Stimulated activated naive CD8-positive, alpha-beta T cell treated with anti-CD3 and anti-CD28 coated beads, Interleukin-15, Interleukin-2, amounts not matched to agents 100 U/mL and 50 U/mL, for 24 hours (primary cell): ENCODE measurements around the gene RABL6.
"Not testable (repeated sequence)": the region's sequence is repeated elsewhere in the genome, so short reads cannot be mapped to it uniquely, and the experiment has no call there.

Source experiments
- ATAC-seq: fragments of 150-1000 bp; cut with Tn5 transposase; one replicate; pipeline ENCODE4 v1.10.0; 2021
- DNase-seq: peaks from one replicate; pipeline ENCODE4 v3.0.0; 2021

The RABL6 gene

DNA sequence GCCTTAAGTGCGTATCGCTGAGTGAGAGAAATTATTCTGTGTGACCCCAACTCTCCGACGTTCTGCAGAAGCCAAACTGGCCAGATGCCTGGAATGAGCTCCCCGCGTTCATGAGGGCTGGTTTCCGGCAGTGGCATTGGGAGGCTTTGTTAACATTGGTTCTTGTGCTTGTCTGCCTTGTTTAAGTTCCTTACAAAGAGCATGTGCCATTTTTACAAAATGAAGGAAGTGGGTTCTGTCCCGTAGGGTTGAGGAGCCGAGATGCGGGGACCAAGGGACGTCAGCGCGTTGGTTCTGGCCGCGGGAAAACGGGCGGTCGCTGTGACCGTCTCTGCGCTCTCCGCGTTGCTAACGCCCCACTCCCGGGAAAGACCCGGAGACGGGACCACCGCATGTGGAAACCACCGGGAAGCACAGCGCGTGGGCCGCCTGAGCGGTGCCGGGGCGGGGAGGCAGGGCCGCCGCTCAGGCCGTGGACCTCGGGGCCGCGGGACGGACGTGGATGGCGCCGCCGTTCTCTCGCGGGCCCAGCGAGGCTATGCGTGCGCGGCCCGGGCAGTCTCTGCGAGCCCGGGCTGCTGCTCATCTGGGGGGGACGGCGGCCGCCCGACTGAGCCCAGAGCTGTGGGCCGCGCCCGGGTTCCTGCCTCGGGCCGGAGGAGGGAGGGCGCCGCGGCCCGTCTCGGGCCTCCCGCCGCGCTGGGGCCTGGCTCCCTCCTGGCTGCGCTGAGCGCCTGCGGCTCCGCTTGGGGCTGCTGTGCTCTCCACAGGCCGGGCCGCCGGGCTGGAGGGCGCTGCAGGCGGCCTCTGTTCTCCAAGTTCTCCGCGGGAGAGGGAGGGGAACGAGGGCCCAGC, 13.4 kb downstream of the RABL6 start:
- ATAC-seq: no peak

DNA sequence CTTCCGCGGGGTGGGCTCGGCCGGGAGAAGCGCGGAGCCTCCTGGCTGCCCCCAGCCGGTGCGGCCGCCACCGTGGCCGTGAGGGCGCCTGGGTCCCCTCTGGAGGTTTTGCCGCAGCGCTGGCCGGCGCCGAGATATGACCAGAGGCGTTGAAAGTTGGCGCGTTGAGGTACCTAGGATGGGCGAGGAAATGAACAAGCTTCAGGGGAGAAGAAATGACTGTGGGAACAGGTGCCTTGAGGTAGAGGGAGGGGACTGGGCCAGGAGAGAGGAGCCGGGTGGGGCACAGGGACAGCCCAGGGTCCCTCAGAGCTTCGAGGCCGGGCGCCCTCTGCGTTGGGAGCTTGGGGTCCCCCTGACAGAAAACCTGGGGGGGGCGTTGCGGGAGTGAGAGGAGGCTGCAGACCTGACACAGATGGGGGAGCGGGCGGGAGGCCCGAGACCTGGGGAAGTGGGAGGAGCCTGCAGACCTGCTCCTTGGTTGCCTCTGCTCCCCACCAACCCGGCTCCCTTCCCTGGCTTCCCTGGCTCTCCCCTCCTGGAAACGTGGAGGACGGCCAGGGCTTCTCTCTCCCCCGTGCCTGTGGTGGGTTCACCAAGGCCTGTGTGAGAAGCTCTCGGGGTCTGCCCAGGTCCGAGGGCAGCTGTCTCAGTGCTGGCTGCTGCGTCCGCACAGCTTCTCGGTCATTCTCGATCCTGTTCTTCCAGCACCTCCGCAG, 14.2 kb downstream of the RABL6 start:
- no peak for DNase-seq
- ATAC-seq: no peak

More for the DNA sequence above, 13.4 kb downstream of the RABL6 start:
- no peak for DNase-seq

DNA sequence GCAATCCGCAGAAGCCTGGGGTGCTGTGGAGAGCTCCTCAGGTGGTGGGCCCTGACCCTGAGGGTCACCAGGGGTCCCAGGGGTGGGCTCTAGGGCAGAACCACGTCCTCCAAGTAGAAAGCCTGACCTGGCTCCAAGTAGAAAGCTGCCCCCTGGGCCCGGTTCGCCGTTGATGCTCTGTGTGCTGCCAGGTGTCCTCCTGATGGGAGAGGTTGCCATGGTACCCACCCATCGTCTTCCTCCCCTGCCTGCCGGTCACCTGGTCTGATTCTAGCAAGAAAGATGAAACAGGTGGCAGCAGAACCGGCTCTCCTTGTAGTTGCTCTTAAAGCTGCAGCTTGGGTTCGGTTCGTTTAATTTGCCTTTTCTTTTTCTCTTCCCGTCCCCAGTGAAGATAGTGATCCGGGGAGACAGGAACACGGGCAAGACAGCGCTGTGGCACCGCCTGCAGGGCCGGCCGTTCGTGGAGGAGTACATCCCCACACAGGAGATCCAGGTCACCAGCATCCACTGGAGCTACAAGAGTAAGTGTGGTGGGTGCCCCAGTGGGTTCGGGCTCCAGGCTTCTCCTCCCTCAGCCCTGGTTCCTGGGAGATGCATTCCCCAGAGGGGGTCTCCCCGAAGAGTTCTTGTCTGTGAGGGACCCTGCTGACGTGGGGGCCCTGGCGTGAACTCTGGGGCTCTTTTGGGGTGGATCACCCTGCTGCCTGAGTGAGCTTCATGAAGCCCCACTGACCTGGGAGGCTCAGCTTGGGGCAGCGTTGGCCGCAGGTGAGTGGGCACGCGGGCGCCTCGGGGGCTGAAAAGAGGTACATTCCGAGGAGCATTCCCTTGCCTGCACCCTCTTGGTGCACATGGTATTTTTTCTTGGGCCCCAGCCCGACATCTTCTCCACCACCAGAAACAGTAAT, 15.6 kb downstream of the RABL6 start:
- DNase-seq: no peak
- ATAC-seq: no peak

DNA sequence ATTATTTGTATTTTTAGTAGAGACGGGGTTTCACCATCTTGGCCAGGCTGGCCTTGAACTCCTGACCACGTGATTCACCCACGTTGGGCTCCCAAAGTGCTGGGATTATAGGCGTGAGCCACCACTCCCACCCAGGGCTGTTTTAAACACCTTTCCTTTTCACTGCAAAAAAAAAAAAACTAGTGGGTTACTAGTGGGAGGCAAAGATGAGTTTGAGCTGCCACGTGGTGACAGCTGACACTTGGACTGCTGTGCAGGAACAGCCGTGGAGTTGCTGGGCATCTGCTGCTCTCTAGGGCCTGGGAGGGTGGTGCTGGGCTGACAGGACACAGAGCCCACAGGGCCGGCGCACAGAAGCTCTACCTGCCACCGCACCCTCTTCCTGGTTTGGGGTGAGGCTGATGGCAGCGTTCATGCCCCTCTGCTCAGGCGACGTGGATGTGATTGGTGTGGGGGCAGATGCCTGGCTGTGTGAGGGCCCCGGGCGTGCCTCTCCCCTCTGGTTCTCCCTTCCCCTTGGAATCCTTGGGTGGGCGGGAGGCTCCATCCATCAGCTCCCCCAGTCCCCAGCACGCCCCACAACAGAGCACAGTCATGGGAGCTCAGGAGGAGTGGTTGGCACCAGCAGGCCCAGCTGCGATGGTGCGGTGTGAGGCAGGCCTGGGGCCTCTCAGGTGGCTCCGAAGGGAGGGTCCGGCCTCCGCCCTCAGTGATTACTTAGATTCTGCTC, 16.9 kb downstream of the RABL6 start:
- no peak for DNase-seq
- no peak for ATAC-seq

DNA sequence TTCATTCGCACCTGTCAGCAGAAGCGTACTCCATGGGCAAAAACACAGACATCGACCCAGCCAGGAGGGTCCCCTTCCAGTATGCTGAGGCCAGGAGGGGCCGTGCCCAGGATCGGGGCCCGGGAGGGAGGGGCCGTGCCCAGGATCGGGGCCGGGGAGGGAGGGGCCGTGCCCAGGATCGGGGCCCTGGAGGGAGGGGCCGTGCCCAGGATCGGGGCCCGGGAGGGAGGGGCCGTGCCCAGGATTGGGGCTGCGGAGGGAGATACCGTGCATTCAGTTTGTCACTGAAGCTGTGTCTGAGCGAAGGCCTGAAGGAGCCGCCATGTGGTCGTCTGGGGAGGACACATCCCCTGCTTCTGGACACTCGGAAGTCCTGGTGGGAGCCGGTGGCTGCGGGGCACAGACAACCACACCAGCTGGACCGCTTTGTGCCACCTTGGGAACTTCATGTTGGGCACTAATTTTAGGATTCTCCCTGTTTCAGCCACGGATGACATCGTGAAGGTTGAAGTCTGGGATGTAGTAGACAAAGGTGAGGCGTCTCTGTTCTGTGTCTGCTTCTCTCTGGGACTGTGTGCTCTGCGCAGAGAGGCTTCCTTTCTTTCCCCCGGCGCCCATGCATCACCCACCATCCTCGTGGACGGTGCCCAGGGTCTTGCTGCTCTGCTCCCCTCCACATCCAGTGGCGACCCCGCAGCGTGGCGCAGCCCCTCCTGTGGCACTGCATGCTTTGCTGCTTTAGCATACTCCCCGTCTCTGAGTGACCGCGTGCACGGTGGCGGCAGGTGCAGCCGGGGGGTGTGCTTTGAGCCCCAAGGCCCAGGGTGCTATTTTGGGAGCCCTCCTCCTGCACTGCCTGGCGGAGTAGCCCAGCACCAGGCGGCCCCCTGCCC, 17.8 kb downstream of the RABL6 start:
- DNase-seq (no peak), ATAC-seq (no peak)

DNA sequence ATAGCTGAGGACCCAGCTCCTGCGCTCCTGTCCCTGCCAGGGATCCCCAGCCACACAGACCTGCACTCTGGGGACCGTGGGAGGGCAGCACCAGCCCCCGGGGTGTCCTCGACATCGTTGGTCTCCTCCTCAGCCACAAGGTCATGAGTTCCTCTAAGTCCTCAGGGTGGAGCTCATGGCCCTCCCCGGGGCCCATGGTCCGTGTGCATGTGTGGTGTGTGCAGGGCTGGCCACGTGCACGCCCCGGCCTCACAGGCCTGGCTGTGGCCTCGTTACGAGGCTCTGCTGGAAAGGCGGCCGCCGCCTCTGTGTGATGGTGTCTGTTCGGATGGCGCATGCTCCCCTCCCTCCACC, 18.4 kb downstream of the RABL6 start:
- ATAC-seq (no peak), DNase-seq (no peak)

DNA sequence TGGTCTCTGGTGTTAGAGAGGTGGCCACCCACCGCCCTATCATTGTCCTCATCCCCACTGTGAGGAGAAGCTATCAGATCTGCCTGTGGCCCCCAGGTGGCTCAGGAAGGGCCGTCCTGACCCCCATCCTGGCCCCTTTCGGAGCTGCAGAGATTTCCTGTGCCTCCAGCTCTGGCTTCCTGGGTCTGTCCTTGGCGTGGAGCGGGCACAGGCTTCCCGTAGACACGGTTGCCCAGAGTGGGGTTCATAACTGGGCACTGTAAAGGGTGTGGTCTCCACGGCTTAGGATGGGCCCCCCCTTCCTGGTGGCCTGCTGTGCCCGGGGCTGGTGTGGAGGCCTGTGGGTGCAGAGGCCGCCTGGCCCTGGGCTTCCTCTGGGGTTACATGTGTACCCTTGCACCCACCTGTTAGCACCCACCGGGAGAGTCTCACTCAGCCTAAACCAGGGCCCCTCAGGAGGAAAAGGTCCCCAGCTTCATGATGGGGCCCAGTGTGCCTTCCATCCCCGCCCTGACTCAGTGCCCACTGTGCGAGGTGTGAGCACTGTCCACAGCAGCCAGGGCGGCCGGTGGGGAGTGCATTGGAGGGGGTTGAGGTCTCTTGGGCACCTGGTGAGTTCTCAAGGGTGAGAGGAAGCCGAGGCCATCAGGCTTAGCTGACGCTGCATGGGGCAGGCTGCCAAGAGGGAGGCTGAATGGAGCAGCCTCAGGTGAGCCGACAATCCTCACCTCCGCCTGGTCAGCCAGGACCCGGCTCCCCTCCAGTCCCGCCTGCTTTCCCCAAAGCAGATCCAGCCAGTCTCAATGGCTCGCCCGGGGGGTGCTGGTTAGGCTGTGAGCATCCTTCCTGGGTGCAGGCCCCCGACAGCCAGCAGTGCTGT, 19.2 kb downstream of the RABL6 start:
- no peak for ATAC-seq
- DNase-seq: no peak

DNA sequence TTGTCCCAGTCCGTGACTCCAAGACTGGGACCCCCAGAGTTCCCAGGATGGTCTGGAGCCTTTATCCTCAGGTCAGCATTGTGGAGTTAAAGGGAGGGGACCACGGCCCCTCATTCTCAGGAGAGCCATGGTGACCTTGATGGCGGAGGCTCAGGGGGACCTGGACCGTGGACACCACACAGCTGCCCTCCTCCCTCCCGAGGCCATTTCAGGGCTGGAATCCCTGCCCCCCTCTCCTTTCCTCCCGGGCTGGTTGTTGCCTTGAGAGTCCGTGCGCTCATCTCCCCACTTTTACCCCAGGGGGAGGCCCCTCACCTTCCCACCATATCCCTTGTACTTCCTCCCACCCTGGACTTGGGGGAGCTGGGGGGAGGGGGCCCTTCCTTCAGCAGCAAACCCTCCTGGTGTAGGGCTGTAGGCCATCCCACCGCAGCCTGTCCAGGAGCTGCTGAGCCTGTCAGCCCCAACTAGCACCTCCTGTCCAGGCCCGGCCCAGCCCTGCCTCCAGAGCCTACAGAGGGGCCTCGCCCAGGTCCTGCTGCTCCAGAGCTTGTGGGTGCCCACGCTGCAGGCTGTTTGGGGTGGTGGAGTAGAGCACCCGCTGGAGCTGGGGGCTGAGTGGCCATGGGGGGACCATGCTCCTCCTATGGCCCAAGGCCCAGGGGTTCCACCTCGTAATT, 20.2 kb downstream of the RABL6 start:
- no peak for ATAC-seq

DNA sequence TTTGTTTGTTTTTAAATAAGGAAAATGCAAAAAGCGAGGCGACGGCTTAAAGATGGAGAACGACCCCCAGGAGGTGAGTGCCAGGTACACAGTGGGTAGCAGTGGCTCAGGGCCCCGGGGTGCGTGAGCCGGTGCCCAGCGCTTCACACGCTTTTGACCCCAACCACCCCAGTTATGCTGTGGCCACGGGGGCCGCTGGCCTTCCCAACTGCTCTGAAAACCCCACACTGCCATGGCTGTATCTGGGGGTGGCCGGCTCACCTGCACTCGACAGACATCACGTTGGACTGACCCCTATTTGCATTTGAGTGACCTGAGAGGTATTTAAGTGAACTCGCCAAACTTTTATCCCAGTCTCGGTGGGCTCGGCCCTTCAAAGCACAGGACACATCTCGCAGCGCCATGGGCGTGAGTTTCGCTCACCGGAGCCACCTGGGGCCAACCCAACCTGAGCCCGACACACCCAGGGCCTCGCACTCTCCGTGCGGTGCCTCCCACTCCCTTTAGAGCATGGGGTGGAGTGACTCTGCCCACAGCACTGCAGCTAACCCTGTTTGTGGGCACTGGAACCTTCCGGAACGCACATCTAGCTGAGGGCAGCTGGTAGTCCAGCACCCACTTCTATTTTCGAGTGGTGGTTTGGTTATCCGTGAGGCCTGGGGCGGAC, 20.9 kb downstream of the RABL6 start:
- ATAC-seq (no peak), DNase-seq (no peak)

More for the DNA sequence above, 20.2 kb downstream of the RABL6 start:
- DNase-seq: no peak

DNA sequence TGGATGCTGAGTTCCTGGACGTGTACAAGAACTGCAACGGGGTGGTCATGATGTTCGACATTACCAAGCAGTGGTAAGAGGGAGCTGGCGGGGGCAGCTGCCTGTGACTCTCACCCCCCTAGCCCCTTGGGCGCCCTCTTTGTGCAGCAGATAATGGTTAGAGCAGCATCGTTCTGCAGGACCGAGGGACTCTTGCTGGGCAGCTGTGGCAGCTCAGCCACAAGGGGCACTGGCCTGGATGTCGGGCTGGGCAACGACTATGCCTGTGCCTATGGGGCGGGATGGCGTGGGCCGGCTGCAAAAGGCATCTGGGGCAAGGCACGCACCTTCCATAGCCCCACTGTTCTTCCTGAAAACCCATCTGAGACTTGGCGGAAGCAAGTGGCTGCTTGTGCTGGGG, 21.7 kb downstream of the RABL6 start:
- no peak for DNase-seq

DNA sequence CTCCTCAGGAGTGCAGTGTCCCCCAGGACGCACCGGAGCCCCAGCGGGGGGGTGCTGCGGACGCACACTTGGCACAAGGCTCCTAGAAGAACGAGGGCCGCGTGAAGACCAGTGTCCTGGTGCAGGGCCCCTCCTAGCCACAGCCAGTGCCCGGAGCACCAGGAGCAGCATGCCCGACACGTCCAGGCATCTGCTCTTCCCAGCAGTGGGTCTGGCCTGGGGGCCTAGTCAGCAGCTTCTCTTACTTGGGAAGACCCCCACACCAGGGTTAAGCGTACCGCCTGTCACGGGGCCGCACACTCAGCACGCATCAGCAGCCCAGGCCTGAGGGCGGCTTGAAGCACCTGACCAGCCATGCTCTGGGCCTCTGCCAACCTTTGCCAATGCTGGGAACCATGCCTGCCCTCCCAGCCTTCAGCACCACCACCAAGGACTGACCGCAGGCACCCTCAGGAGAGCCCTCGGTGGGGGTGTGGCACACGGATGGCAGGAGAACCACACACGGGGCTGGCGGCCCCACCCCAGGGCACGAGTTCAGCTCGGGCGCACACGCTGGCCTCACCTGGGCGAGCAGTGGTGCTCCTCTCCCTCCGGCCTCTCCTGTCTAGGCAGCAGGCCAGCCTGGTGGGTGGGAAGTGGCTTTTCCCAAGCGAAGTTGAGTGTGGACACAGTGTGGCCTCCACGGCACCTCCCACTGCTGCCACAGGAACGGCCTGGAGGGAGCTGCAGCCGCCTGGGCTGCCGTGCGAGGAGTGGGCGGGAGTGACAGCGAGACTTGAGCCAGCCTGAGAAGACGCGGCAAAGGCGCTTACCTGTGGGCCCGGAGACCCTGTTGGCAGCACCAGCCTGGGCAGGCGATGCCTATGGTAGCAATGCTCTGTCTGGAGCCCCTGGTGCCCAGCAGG, 22.5 kb downstream of the RABL6 start:
- ATAC-seq (no peak), DNase-seq (no peak)

More for the DNA sequence above, 21.7 kb downstream of the RABL6 start:
- no peak for ATAC-seq

DNA sequence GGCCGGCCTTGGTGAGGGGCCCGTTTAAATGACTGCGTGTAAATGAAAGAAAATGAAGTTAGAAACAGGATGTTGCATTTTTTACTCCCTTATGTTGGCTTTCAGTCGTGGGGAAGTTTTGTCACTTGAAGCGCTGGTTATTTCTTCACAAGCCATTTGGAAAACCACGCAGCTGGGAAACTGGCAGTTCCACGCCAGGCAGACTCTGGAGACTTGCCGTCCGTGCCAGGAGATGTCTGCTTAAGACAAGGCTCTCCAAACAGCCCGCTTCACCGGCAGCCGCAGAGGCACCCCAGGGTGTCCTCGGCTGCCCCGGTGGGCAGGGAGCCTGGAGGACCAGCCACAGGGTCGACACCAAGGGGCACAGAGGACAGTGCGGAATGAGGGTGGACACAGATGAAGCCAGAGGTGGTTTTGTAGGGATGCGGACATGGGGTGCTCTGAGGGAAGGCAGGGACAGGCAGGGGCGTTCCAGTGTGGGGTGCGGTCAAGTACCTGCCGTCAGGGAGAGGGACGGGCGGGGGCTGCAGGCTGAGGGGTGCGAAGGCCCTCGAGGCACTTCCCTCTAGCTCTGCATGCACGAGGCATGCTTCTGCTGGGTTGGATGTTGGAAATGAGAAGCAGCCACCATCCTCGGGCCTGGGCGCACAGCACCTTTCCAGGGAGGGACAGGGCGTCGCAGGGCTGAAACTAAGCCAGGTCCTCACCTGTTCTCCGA, 23.4 kb downstream of the RABL6 start:
- DNase-seq (no peak), ATAC-seq (no peak)

DNA sequence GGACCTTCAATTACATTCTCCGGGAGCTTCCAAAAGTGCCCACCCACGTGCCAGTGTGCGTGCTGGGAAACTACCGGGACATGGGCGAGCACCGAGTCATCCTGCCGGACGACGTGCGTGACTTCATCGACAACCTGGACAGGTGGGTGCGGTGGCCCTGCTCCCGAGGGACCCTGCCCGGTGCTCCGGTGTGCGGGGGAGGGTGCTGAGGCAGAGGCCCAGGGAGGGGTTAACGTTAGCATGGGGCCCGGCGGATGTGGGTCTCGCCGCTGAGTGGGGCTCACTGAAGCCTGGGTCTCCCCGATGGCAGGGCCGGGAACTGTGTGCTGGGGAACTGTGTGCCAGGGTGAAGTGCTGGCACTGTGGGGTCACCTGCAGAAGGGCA, 24.0 kb downstream of the RABL6 start:
- DNase-seq (no peak), ATAC-seq (no peak)

DNA sequence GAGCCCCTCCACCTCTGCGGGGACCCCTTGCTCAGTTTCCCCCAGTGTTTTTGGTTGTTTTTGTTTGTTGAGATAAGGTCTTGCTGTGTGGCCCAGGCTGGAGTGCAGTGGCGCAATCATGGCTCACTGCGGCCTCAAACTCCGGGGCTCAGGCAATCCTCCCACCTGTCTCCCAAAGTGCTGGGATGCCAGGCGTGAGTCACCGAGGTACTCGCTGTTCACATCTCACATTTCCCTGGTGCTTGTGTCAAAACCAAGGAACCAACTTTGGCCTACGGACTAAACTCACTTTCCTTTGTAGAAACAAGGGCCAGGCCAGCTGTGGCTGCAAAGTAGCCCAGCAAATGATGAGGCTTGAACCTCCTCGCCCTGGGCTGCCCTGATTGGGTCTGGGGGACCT, 24.8 kb downstream of the RABL6 start:
- ATAC-seq (no peak), DNase-seq (no peak)

DNA sequence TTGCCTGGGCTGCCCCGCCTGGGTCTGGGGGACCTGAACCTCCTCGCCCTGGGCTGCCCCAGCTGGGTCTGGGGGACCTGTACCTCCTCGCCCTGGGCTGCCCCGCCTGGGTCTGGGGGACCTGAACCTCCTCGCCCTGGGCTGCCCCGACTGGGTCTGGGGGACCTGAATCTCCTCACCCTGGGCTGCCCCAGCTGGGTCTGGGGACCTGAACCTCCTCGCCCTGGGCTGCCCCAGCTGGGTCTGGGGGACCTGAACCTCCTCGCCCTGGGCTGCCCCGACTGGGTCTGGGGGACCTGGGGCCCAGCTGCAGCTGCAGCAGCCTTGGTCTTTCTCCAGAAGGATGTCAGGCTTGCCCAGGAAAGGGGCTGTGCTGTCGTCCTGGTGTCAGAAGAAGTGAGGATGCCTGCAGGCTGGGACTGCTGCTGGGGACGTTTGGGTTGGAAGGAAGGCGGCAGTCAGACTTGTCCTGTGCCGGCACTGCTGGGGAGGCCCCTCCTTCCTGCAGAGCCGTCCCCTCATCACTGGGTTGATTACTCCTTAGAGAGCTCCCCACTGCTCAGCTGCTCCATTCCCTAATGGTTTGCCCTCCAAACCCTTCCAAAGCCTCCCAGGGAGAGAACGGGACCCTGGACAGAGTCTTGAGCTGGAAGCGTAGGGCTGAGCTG, 25.8 kb downstream of the RABL6 start:
- DNase-seq, ATAC-seq: not testable (repeated sequence)
